ENCODE results near the gene CRB3. TPM values are rescaled to one million over a fixed set of nuclear protein-coding genes. Genes with fewer than 3 reads are reported as not detected.

CRB3 gene
- total RNA-seq, 1 donor from 2014 or later: 4.9 TPM

- no peaks in the 10 kb centered on the region for H3K27me3 ChIP-seq
- no peak for TF ChIP-seq POLR2AphosphoS5 (IDR thresholded peaks at IDR 0.05; ENCODE audit: insufficient read depth in 1 of 2, low read depth in 1 of 2)
- no peak for TF ChIP-seq CTCF (IDR thresholded peaks at IDR 0.05)
- no peak for DNase-seq (ENCODE audit: extremely low spot score in 2 of 2)
- no peaks in the 10 kb centered on the region for H3K4me1 ChIP-seq
- H3K4me3 ChIP-seq: no peak overlapping the region
- no peaks in the 10 kb centered on the region for H3K9me3 ChIP-seq
- no peaks in the 10 kb centered on the region for H3K36me3 ChIP-seq
- H3K27ac ChIP-seq: no peak overlapping the region
- intact Hi-C loops (cut with DNase I): no loop called here
These were observed 3.3 kb downstream of the CRB3 start for GRCh38 chr19:6467384-6467783.

- H3K36me3 ChIP-seq: no peaks in the 10 kb centered on the region
- intact Hi-C loops (cut with DNase I): no loop called here
- no peaks in the 10 kb centered on the region for H3K9me3 ChIP-seq
- H3K27me3 ChIP-seq: no peaks in the 10 kb centered on the region
- DNase-seq (ENCODE audit: extremely low spot score in 2 of 2): no peak
- H3K4me3 ChIP-seq: no peak overlapping the region
- H3K27ac ChIP-seq: no peak overlapping the region
- H3K4me1 ChIP-seq: no peaks in the 10 kb centered on the region
- TF ChIP-seq POLR2A (IDR thresholded peaks at IDR 0.05) (no peak), POLR2AphosphoS5 (IDR thresholded peaks at IDR 0.05; ENCODE audit: insufficient read depth in 1 of 2, low read depth in 1 of 2) (no peak), CTCF (IDR thresholded peaks at IDR 0.05) (no peak)
These were observed 6.1 kb downstream of the CRB3 start for GRCh38 chr19:6470173-6470572.

- intact Hi-C loops (cut with DNase I): no loop called here
- Histone ChIP-seq H3K4me1 (peaks cover 6% of the 10 kb centered on the region), H3K4me3 (no peak overlapping the region), H3K27me3 (no peaks in the 10 kb centered on the region), H3K36me3 (no peaks in the 10 kb centered on the region), H3K9me3 (no peaks in the 10 kb centered on the region), H3K27ac (no peak overlapping the region)
- no peak for TF ChIP-seq POLR2AphosphoS5 (IDR thresholded peaks at IDR 0.05; ENCODE audit: insufficient read depth in 1 of 2, low read depth in 1 of 2)
- TF ChIP-seq POLR2A (IDR thresholded peaks at IDR 0.05): no peak
- no peak for TF ChIP-seq CTCF (IDR thresholded peaks at IDR 0.05)
- DNase-seq (ENCODE audit: extremely low spot score in 2 of 2): no peak
These were observed 7.0 kb downstream of the CRB3 start for GRCh38 chr19:6471076-6471475.

- no peak overlapping the region for H3K4me3 ChIP-seq
- TF ChIP-seq POLR2A (IDR thresholded peaks at IDR 0.05): no peak
- TF ChIP-seq POLR2AphosphoS5 (IDR thresholded peaks at IDR 0.05; ENCODE audit: insufficient read depth in 1 of 2, low read depth in 1 of 2): no peak
- no peak for TF ChIP-seq CTCF (IDR thresholded peaks at IDR 0.05)
- H3K36me3 ChIP-seq: no peaks in the 10 kb centered on the region
- intact Hi-C loops (cut with DNase I): no loop called here
- DNase-seq (ENCODE audit: extremely low spot score in 2 of 2): no peak
- H3K4me1 ChIP-seq: peaks cover 17% of the 10 kb centered on the region
- peaks cover 4% of the 10 kb centered on the region for H3K27me3 ChIP-seq
- H3K27ac ChIP-seq: no peak overlapping the region
- no peaks in the 10 kb centered on the region for H3K9me3 ChIP-seq
These were observed 8.6 kb downstream of the CRB3 start for GRCh38 chr19:6472713-6473112.

- Histone ChIP-seq H3K9me3 (no peaks in the 10 kb centered on the region), H3K36me3 (no peaks in the 10 kb centered on the region), H3K27me3 (peaks cover 4% of the 10 kb centered on the region), H3K4me3 (no peak overlapping the region), H3K4me1 (peaks cover 17% of the 10 kb centered on the region), H3K27ac (no peak overlapping the region)
- no peak for TF ChIP-seq POLR2AphosphoS5 (IDR thresholded peaks at IDR 0.05; ENCODE audit: insufficient read depth in 1 of 2, low read depth in 1 of 2)
- TF ChIP-seq POLR2A (IDR thresholded peaks at IDR 0.05): no peak
- no peak for TF ChIP-seq CTCF (IDR thresholded peaks at IDR 0.05)
- intact Hi-C loops (cut with DNase I): no loop called here
- DNase-seq (ENCODE audit: extremely low spot score in 2 of 2): no peak
These were observed 9.6 kb downstream of the CRB3 start for GRCh38 chr19:6473647-6474046.

Data from vagina (tissue), 2 donors.